ENCODE measurements around the gene FADS6. TPM values are rescaled to one million over a fixed set of nuclear protein-coding genes. Genes with fewer than 3 reads are reported as not detected.
"Not testable (repeated sequence)": the region's sequence is repeated elsewhere in the genome, so short reads cannot be mapped to it uniquely, and the experiment has no call there.

Gene FADS6
- total and polyA plus RNA-seq, 4 donors: 1.9 to 8.7 (median 6.3) TPM

GRCh38 chr17:74906214-74906793 lies 12.9 kb upstream of the FADS6 start:
- 17% methylated on average over 3 of the region's 6 CpGs for WGBS (ENCODE audit: insufficient coverage)
- not testable (repeated sequence) for H3K36me3 ChIP-seq (ENCODE audit: control insufficient read depth, insufficient read depth, low read length); H3K9me3 ChIP-seq (ENCODE audit: control insufficient read depth, insufficient read depth, low read length); H3K27ac ChIP-seq (ENCODE audit: low read depth, low read length); H3K4me1 ChIP-seq (ENCODE audit: control insufficient read depth, insufficient read depth, low read length); H3K4me3 ChIP-seq (ENCODE audit: low read depth, low read length); DNase-seq (ENCODE audit: low read depth in 4 of 6, low spot score in 6 of 6); H3K27me3 ChIP-seq (ENCODE audit: control insufficient read depth, insufficient read depth, low read length)

DNA sequence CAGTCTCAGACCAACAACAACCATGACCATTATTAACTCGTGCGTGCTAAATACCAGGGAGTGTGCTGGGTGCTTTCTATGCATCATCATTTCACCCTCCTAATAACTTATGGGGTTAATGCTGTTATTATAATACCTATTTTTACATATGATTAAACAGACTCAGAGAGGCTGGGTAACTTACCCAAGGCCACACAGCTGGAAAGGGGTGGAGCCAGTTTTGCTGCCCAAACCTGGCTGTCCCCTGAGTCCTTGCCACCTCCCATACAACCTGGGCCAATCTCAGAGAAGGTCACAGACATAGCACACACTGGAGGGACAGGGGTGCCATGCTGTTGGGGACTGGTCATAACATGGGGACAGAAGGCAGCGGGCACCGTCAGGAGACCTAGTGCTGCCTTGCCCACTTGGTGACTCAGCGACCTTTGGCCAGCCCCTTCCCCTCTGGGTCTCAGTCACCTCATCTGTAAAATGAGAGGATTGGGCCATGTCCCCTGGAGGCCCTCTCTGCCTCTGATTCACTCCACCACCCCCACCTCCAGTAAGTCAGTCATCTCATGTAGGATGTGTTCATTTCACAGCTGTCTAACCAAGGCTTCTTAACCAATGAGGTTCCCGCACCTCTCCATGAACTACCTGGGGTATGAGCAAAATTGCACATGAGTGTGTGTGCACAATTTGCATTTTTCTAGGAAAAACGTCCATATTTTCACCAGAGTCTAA lies 11.4 kb upstream of the FADS6 start:
- WGBS (ENCODE audit: insufficient coverage): 89% methylated on average over 3 of the region's 7 CpGs

GRCh38 chr17:74903671-74904070 lies 10.2 kb upstream of the FADS6 start:
- WGBS (ENCODE audit: insufficient coverage): 76% methylated on average over 2 of the region's 6 CpGs
- H3K27me3 ChIP-seq (ENCODE audit: control insufficient read depth, insufficient read depth, low read length): peaks cover 7% of the 10 kb centered on the region
- H3K36me3 ChIP-seq (ENCODE audit: control insufficient read depth, insufficient read depth, low read length): no peaks in the 10 kb centered on the region
- no peak overlapping the region for H3K4me3 ChIP-seq (ENCODE audit: low read depth, low read length)
- H3K4me1 ChIP-seq (ENCODE audit: control insufficient read depth, insufficient read depth, low read length): no peaks in the 10 kb centered on the region
- H3K9me3 ChIP-seq (ENCODE audit: control insufficient read depth, insufficient read depth, low read length): no peaks in the 10 kb centered on the region
- no peak overlapping the region for H3K27ac ChIP-seq (ENCODE audit: low read depth, low read length)
- no peak for DNase-seq (ENCODE audit: low read depth in 4 of 6, low spot score in 6 of 6)

More for the DNA sequence above, 11.4 kb upstream of the FADS6 start:
- no peaks in the 10 kb centered on the region for H3K36me3 ChIP-seq (ENCODE audit: control insufficient read depth, insufficient read depth, low read length)
- H3K27ac ChIP-seq (ENCODE audit: low read depth, low read length): no peak overlapping the region
- H3K27me3 ChIP-seq (ENCODE audit: control insufficient read depth, insufficient read depth, low read length): peaks cover 7% of the 10 kb centered on the region
- H3K4me3 ChIP-seq (ENCODE audit: low read depth, low read length): no peak overlapping the region
- DNase-seq (ENCODE audit: low read depth in 4 of 6, low spot score in 6 of 6): no peak
- no peaks in the 10 kb centered on the region for H3K9me3 ChIP-seq (ENCODE audit: control insufficient read depth, insufficient read depth, low read length)
- H3K4me1 ChIP-seq (ENCODE audit: control insufficient read depth, insufficient read depth, low read length): no peaks in the 10 kb centered on the region

GRCh38 chr17:74903034-74903433 lies 9.6 kb upstream of the FADS6 start:
- peaks cover 7% of the 10 kb centered on the region for H3K27me3 ChIP-seq (ENCODE audit: control insufficient read depth, insufficient read depth, low read length)
- WGBS (ENCODE audit: insufficient coverage): 91% methylated on average over 5 of the region's 9 CpGs
- DNase-seq (ENCODE audit: low read depth in 4 of 6, low spot score in 6 of 6): no peak
- no peaks in the 10 kb centered on the region for H3K36me3 ChIP-seq (ENCODE audit: control insufficient read depth, insufficient read depth, low read length)
- no peak overlapping the region for H3K27ac ChIP-seq (ENCODE audit: low read depth, low read length)
- H3K9me3 ChIP-seq (ENCODE audit: control insufficient read depth, insufficient read depth, low read length): no peaks in the 10 kb centered on the region
- H3K4me3 ChIP-seq (ENCODE audit: low read depth, low read length): no peak overlapping the region
- no peaks in the 10 kb centered on the region for H3K4me1 ChIP-seq (ENCODE audit: control insufficient read depth, insufficient read depth, low read length)

DNA sequence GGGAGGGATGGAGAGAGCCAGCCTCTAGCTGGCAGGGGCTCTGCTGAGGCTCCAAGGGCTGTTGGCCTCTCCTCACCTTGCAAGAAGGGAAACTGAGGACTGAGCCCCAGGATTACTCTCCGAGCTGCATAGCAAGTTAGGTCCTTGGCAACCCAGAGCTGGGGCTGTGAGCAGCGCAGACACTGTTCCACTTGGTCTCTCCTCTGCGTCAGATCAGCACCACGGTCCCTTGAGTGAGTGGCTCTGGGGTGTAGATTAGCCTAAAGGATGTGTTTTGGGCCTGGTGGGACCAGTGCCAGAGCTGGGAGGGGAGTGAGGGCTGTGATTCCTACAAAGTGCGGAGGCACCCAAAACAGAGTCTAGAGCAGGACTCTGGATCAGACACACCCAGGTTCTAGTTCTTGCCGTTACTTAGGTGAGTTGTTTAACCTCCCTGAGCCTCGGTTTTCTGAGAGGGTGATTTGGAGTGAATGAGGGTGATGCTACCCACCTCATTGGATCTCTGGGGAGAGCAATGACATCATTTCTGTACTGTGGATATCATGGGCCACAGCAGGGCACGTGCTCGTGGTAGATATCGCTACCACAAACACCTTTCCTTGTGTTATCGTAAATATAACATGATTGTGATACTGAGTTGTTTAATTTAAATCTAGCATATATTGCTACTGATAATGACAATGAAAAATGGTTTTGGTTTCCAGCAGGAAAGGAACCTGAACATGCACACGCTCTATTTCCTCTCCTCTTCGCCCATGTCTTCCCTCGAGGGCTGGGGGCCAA lies 8.1 kb upstream of the FADS6 start:
- H3K27me3 ChIP-seq (ENCODE audit: control insufficient read depth, insufficient read depth, low read length): peaks cover 11% of the 10 kb centered on the region
- DNase-seq (ENCODE audit: low read depth in 4 of 6, low spot score in 6 of 6): no peak
- no peaks in the 10 kb centered on the region for H3K36me3 ChIP-seq (ENCODE audit: control insufficient read depth, insufficient read depth, low read length)
- H3K4me1 ChIP-seq (ENCODE audit: control insufficient read depth, insufficient read depth, low read length): no peaks in the 10 kb centered on the region
- no peak overlapping the region for H3K4me3 ChIP-seq (ENCODE audit: low read depth, low read length)
- no peaks in the 10 kb centered on the region for H3K9me3 ChIP-seq (ENCODE audit: control insufficient read depth, insufficient read depth, low read length)
- H3K27ac ChIP-seq (ENCODE audit: low read depth, low read length): no peak overlapping the region
- WGBS (ENCODE audit: insufficient coverage): 84% methylated on average over 5 of the region's 14 CpGs

GRCh38 chr17:74900208-74900607 lies 6.8 kb upstream of the FADS6 start:
- H3K4me3 ChIP-seq (ENCODE audit: low read depth, low read length): no peak overlapping the region
- no peaks in the 10 kb centered on the region for H3K36me3 ChIP-seq (ENCODE audit: control insufficient read depth, insufficient read depth, low read length)
- no peak overlapping the region for H3K27ac ChIP-seq (ENCODE audit: low read depth, low read length)
- 87% methylated on average over 6 of the region's 8 CpGs for WGBS (ENCODE audit: insufficient coverage)
- no peaks in the 10 kb centered on the region for H3K4me1 ChIP-seq (ENCODE audit: control insufficient read depth, insufficient read depth, low read length)
- DNase-seq (ENCODE audit: low read depth in 4 of 6, low spot score in 6 of 6): no peak
- H3K9me3 ChIP-seq (ENCODE audit: control insufficient read depth, insufficient read depth, low read length): no peaks in the 10 kb centered on the region
- H3K27me3 ChIP-seq (ENCODE audit: control insufficient read depth, insufficient read depth, low read length): peaks cover 22% of the 10 kb centered on the region

DNA sequence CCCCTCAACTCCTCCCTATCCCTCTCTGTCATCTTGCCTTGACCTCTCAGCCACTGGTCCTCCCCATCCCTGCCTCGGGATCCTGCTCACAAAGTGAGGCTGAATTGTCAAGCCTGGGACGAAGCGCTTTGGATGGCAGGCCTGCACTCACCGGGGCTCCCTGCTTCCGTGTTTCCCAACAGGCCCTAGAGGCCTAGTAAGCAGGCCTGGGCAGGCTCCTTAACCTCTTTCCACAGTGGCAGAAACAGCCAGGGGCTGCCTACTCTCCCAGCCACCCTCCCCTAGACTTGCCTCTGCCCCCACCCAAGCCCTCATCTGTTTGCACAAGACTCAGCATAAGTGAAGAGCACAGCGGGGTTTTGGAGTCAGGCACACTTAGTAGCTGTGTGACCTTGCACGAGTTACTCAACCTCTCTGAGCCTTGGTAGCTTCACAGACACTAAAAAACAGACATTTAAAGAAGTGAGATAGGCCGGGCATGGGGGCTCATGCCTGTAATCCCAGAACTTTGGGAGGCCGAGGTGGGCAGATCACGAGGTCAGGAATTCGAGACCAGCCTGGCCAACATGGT lies 5.0 kb upstream of the FADS6 start:
- no peaks in the 10 kb centered on the region for H3K9me3 ChIP-seq (ENCODE audit: control insufficient read depth, insufficient read depth, low read length)
- H3K27me3 ChIP-seq (ENCODE audit: control insufficient read depth, insufficient read depth, low read length): peaks cover 28% of the 10 kb centered on the region
- H3K4me1 ChIP-seq (ENCODE audit: control insufficient read depth, insufficient read depth, low read length): peaks cover 6% of the 10 kb centered on the region
- H3K27ac ChIP-seq (ENCODE audit: low read depth, low read length): no peak overlapping the region
- DNase-seq (ENCODE audit: low read depth in 4 of 6, low spot score in 6 of 6): no peak
- H3K4me3 ChIP-seq (ENCODE audit: low read depth, low read length): no peak overlapping the region
- 82% methylated on average over 11 of the region's 11 CpGs for WGBS (ENCODE audit: insufficient coverage)
- H3K36me3 ChIP-seq (ENCODE audit: control insufficient read depth, insufficient read depth, low read length): no peaks in the 10 kb centered on the region

DNA sequence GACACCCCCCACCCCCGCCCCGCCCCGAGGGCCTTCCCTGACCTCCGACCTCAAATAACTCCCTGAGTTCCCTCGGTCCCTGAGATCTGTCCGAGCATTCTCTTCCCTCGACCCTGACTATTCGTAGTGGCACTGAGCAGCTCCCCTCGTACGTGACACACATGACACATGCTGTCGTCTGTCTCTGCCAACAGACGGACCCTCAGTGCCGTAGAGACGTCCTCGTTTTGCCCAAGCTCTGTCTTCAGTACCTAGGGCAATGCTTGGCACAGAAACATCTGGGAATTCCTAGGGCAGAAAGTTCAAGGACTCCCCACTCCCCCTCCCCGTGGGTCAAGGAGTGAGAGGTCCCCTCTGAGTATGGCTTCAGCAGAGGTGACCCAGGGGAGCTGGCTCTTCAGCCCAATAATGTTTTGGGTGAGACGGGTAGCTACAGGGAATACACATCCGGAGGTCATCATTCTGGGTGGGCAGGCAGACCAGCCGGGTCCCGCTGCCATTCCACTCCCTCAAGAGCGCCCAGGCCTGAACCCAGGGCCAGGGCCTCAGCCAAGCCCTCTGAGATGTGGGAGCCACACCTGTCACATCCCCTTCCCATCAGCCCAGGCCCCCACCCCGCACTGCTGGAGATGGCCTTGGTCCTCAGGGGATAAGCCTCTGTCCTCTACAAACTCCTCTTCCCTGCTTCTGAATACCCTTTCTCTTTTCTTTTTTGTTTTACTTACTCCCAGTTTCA lies 671 bp upstream of the FADS6 start:
- no peak for DNase-seq (ENCODE audit: low read depth in 4 of 6, low spot score in 6 of 6)
- Histone ChIP-seq H3K4me1 (ENCODE audit: control insufficient read depth, insufficient read depth, low read length) (peaks cover 14% of the 10 kb centered on the region), H3K4me3 (ENCODE audit: low read depth, low read length) (no peak overlapping the region), H3K9me3 (ENCODE audit: control insufficient read depth, insufficient read depth, low read length) (no peaks in the 10 kb centered on the region), H3K27me3 (ENCODE audit: control insufficient read depth, insufficient read depth, low read length) (peaks cover 52% of the 10 kb centered on the region), H3K36me3 (ENCODE audit: control insufficient read depth, insufficient read depth, low read length) (no peaks in the 10 kb centered on the region), H3K27ac (ENCODE audit: low read depth, low read length) (no peak overlapping the region)
- WGBS (ENCODE audit: insufficient coverage): 30% methylated on average over 21 of the region's 22 CpGs

Measured in spinal cord (tissue), 10 donors.